HepG2 (cell line): ENCODE measurements around the gene ARHGAP30. TPM values are rescaled to one million over a fixed set of nuclear protein-coding genes. Genes with fewer than 3 reads are reported as not detected.

ENCODE experiments used
- CBX1 ChIP-seq: IDR thresholded peaks from one replicate; pipeline ENCODE4 v1.6.1; 2016; ENCODE audit warnings: antibody characterized with exemption, low read depth
- CC2D1A ChIP-seq: sonication (generic); formaldehyde crosslinking; IDR thresholded peaks from 2 replicates; pipeline ENCODE4 v1.8.1; 2023; ENCODE audit warnings: mild to moderate bottlenecking, missing genetic modification reagents
- CSRNP2 ChIP-seq: sonication (generic); formaldehyde crosslinking; conservative IDR thresholded peaks from 2 replicates; pipeline ENCODE4 v1.8.0; 2022; ENCODE audit warnings: low read depth, missing genetic modification reagents
- HOMEZ ChIP-seq: IDR thresholded peaks from 2 replicates; pipeline ENCODE4 v1.6.1; 2016; ENCODE audit warnings: low read depth
- ISL2 ChIP-seq: sonication (generic); formaldehyde crosslinking; IDR thresholded peaks from 2 replicates; pipeline ENCODE4 v1.5.0; 2020; ENCODE audit warnings: missing genetic modification reagents
- KLF13 ChIP-seq: sonication (generic); formaldehyde crosslinking; IDR thresholded peaks from 2 replicates; pipeline ENCODE4 v1.4.0; 2020; ENCODE audit warnings: mild to moderate bottlenecking, missing genetic modification reagents
- KLF6 ChIP-seq: IDR thresholded peaks from 2 replicates; pipeline ENCODE4 v1.8.0; 2016; ENCODE audit warnings: missing biosample characterization, missing genetic modification reagents
- MNT ChIP-seq: fragments of 450-650 bp; IDR thresholded peaks from 2 replicates; pipeline ENCODE4 v1.6.1; 2016
- PATZ1 ChIP-seq: sonication (generic); formaldehyde crosslinking; IDR thresholded peaks from 2 replicates; pipeline ENCODE4 v1.4.0; 2020; ENCODE audit warnings: missing genetic modification reagents
- POGK ChIP-seq: sonication (generic); formaldehyde crosslinking; conservative IDR thresholded peaks from 2 replicates; pipeline ENCODE4 v1.8.0; 2022; ENCODE audit warnings: mild to moderate bottlenecking, moderate library complexity, missing genetic modification reagents
- RFXANK ChIP-seq: IDR thresholded peaks from 2 replicates; pipeline ENCODE4 v1.6.1; 2016
- SAP130 ChIP-seq: IDR thresholded peaks from 2 replicates; pipeline ENCODE4 v1.6.1; 2016; ENCODE audit warnings: low read depth
- SNAPC2 ChIP-seq: sonication (generic); formaldehyde crosslinking; IDR thresholded peaks from 2 replicates; pipeline ENCODE4 v1.8.1; 2022; ENCODE audit warnings: mild to moderate bottlenecking, missing genetic modification reagents
- SOX13 ChIP-seq, 3 experiments: fragments of 450-650 bp in 1 of 3; sonication (generic) in 1 of 3; formaldehyde crosslinking in 1 of 3; IDR thresholded peaks in 2 of 3; conservative IDR thresholded peaks in 1 of 3; 2 replicates each; pipeline versions ENCODE4 v1.5.0 to v1.6.1; 2016 to 2020; ENCODE audit warnings: antibody characterized with exemption in 1 of 3, mild to moderate bottlenecking in 1 of 3, missing compliant biosample characterization in 1 of 3, missing genetic modification reagents in 1 of 3, moderate library complexity in 1 of 3
- TP53 ChIP-seq: sonication (generic); formaldehyde crosslinking; conservative IDR thresholded peaks from 2 replicates; pipeline ENCODE4 v1.4.0; 2020; ENCODE audit warnings: missing genetic modification reagents
- XRCC5 ChIP-seq: fragments of 200-400 bp; formaldehyde crosslinking; optimal IDR thresholded peaks from 2 replicates; pipeline ENCODE3; 2017; ENCODE audit warnings: mild to moderate bottlenecking, low read length
- ZC3H13 ChIP-seq: sonication (generic); formaldehyde crosslinking; IDR thresholded peaks from 2 replicates; pipeline ENCODE4 v1.8.1; 2023; ENCODE audit warnings: mild to moderate bottlenecking, missing genetic modification reagents, moderate library complexity
- ZFX ChIP-seq: sonication (generic); formaldehyde crosslinking; IDR thresholded peaks from 2 replicates; pipeline ENCODE4 v1.4.0; 2020; ENCODE audit warnings: mild to moderate bottlenecking, low read depth, missing genetic modification reagents, moderate library complexity
- ZNF260 ChIP-seq: sonication (generic); formaldehyde crosslinking; IDR thresholded peaks from 2 replicates; pipeline ENCODE4 v1.4.0; 2020; ENCODE audit warnings: missing genetic modification reagents, low read depth, mild to moderate bottlenecking, borderline replicate concordance
- ZNF333 ChIP-seq: sonication (generic); formaldehyde crosslinking; IDR thresholded peaks from 2 replicates; pipeline ENCODE4 v1.4.0; 2020; ENCODE audit warnings: mild to moderate bottlenecking, missing genetic modification reagents, borderline replicate concordance
- ZNF430 ChIP-seq: sonication (generic); formaldehyde crosslinking; IDR thresholded peaks from 2 replicates; pipeline ENCODE4 v1.9.0; 2021; ENCODE audit warnings: mild to moderate bottlenecking, missing genetic modification reagents
- polyA plus RNA-seq, 8 experiments: library from polyadenylated mRNA; depleted of rRNA in 3 of 8; stranded (reverse) in 7 of 8; unstranded in 1 of 8; fragments of >200 nt; fragmentation: Illumina TruSeq in 4 of 8; extraction: Trizol in 4 of 8; gene quantifications; 2 replicates each; pipeline versions ENCODE4 v1.2.1 to v1.2.3, GENCODE V29; 2011 to 2016; ENCODE audit warnings: low read depth in 4 of 8, missing spikeins in 1 of 8, mixed read lengths in 1 of 8; ENCODE audit not compliant: insufficient read depth in 1 of 8
- total RNA-seq, 5 experiments: library from RNA; depleted of rRNA; stranded (reverse); fragments of >200 nt; fragmentation: Illumina TruSeq; extraction: Trizol; gene quantifications; 2 replicates each; pipeline ENCODE4 v1.2.3, GENCODE V29; 2016; ENCODE audit warnings: low read depth in 1 of 5

The ARHGAP30 gene
- total and polyA plus RNA-seq, 2 of the 13 experiments (the other 11 are each of a cell fraction or from before 2014, with no cell fraction given): 0.13 to 0.20 TPM

- TF ChIP-seq ZNF333 (CRISPR knock-in tag): 0 out of 2 replicates have a peak, but pooled peaks have one; percentile 14
- TF ChIP-seq ZNF260 (CRISPR knock-in tag): no peak
- TF ChIP-seq ZC3H13 (CRISPR knock-in tag): no peak
- TF ChIP-seq POGK (CRISPR knock-in tag): peak; percentile 40; the same call in 1 of the 2 replicates
- TF ChIP-seq TP53 (CRISPR knock-in tag): 0 out of 2 replicates have a peak, but pooled peaks have one; percentile 43
- 0 out of 2 replicates have a peak, but pooled peaks have one; percentile 36 for TF ChIP-seq ISL2 (CRISPR knock-in tag)
- no peak for TF ChIP-seq RFXANK (CRISPR knock-in tag)
- no peak for TF ChIP-seq CBX1
- 0 out of 2 replicates have a peak, but pooled peaks have one; percentile 4 for TF ChIP-seq HOMEZ
- no peak for TF ChIP-seq SOX13 (IDR thresholded peaks at IDR 0.05)
- 0 out of 4 replicates have a peak, but pooled peaks of 1 of the 2 experiments have one; percentile 9 for TF ChIP-seq SOX13 (CRISPR knock-in tag; conservative IDR thresholded peaks at IDR 0.05 in 1 of 2, IDR thresholded peaks at IDR 0.05 in 1 of 2)
- peak; percentile 67 for TF ChIP-seq ZFX (CRISPR knock-in tag)
- no peak for TF ChIP-seq CSRNP2 (CRISPR knock-in tag)
- TF ChIP-seq SAP130 (CRISPR knock-in tag): peak; percentile 65
- no peak for TF ChIP-seq CC2D1A (CRISPR knock-in tag)
- TF ChIP-seq MNT: no peak
- 0 out of 2 replicates have a peak, but pooled peaks have one; percentile 25 for TF ChIP-seq KLF13 (CRISPR knock-in tag)
- 0 out of 2 replicates have a peak, but pooled peaks have one; percentile 55 for TF ChIP-seq SNAPC2 (CRISPR knock-in tag)
- no peak; the same call in none of the 2 replicates for TF ChIP-seq PATZ1
- peak; percentile 39; the same call in 1 of the 2 replicates for TF ChIP-seq KLF6 (CRISPR knock-in tag)
- TF ChIP-seq ZNF430 (CRISPR knock-in tag): no peak; the same call in 1 of the 2 replicates
- peak; percentile 82 for TF ChIP-seq XRCC5
Measured at GRCh38 chr1:161020509-161021164, 49.1 kb downstream of the ARHGAP30 start, which contains the start of gene F11R (continued).
